ENCODE data around the gene CAPZB.

The CAPZB gene

DNA sequence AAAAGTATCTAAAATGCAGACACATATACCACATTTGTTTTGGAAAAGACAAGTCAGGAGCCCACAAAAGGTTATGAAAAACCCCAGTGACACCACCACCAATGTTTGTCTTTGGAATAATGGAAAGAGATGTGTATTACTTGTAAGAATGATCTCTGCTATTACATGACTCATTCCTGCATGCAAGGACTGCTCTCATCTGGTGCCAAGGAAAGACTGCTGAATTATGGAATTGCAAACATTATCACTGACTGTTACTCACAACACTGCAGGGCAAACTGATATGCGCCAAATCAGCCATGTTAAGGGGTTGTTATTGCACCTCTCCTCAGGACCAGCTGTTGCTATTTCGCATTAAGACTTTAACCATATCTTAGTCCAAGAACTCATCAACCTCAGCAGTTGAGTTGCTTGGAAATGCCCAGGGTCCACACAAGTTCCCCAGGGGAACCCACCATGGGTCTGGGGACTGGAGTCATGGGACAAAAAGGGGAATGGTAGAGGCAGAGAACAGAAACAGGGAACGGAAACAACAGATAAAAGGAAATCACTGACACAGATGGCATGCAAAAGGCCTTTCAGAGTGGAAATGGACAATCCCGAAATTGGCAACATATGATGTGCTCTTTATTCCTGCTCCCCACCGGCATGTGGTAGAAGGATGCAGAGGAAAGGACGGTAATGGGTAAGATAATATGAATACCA is 34.4 kb downstream of the CAPZB start:
- no peak overlapping the region for H3K4me3 ChIP-seq (ENCODE audit: low read depth, low read length)
- peak; percentile 96 for DNase-seq (ENCODE audit: low read depth)
- TF ChIP-seq, protein P1, sequence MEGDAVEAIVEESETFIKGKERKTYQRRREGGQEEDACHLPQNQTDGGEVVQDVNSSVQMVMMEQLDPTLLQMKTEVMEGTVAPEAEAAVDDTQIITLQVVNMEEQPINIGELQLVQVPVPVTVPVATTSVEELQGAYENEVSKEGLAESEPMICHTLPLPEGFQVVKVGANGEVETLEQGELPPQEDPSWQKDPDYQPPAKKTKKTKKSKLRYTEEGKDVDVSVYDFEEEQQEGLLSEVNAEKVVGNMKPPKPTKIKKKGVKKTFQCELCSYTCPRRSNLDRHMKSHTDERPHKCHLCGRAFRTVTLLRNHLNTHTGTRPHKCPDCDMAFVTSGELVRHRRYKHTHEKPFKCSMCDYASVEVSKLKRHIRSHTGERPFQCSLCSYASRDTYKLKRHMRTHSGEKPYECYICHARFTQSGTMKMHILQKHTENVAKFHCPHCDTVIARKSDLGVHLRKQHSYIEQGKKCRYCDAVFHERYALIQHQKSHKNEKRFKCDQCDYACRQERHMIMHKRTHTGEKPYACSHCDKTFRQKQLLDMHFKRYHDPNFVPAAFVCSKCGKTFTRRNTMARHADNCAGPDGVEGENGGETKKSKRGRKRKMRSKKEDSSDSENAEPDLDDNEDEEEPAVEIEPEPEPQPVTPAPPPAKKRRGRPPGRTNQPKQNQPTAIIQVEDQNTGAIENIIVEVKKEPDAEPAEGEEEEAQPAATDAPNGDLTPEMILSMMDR (IDR thresholded peaks at IDR 0.05; ENCODE audit: low read depth, low read length, missing control alignments): no peak
- in situ Hi-C loops (cut with HindIII; ENCODE audit: low sequenced_read_pairs): no loop called here

DNA sequence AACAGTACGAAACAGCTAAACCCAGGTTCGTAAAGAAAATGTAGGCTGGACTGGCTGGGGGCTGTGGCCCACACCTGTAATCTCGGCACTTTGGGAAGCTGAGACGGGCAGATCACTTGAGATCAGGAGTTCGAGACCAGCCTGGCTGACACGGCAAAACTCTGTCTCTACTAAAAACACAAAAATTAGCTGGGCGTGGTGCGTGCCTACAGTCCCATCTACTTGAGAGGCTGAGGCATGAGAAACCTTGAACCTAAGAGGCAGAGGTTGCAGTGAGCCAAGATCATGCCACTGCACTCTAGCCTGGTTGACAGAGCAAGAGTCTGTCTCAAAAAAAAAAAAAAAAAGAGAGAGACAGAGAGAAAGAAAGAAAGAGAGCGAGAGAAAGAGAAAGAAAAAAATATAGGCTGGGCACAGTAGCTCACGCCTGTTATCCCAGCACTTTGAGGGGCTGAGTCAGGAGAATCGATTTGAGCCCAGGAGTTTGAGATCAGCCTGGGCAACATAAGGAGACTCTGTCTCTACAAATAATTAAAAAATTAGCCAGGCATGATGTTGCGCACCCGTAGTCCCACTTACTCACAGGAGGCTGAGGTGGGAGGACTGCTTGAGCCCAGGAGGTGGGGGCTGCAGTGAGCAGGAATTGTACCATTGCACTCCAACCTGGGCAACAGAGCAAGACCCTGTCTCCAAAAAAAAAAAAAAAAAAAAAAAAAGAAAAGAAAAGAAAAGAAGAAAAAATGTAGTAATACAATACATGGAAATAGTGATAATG is 35.7 kb downstream of the CAPZB start:
- no peak overlapping the region for H3K4me3 ChIP-seq (ENCODE audit: low read depth, low read length)
- no peak for DNase-seq (ENCODE audit: low read depth)
- TF ChIP-seq, protein P1 (IDR thresholded peaks at IDR 0.05; ENCODE audit: low read depth, low read length, missing control alignments): no peak
- in situ Hi-C loops (cut with HindIII; ENCODE audit: low sequenced_read_pairs): no loop called here

DNA sequence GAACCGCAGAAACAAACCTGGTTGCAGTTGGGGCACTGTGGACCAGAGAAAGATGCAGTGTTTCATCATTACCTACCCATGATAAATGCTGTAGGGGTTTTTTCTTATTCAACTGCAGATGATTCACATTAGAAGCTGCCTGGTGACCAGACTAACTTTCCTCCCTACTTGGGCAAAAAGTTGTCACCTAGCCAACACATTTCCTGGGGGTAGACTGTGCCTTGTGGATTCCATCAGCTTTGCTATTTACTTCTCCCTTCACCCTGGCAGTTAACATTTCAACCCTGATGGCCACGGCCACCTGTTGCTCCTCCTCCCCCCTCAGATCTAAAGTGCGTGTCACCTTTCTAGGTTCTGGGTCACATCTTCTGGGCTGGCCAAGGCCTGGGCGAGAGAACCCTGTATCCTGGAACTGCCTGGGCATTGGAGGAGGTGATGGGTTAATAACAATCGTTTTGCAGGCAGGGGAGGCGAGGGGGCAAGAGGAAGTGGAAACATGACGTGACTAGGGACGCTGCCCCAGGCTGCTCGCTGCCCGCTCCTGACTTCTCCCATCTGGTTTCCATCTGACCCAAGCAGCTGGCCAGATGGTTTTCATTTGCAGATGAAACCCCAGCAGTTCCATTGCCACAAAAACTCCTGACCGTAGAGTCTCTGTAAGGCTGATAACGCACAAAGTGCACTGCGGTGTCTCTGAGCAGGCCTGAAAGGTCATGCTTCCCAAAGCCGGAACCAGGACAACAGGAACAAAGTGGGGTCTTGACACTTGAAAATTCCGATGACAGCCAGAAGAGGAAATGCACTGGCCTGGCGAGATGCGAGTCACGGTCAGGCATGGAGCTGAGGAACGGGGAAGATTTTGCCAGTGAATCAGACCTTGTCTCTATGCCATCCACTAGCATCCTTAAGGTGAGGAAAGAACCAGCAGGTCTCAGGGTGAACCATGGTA is 36.6 kb downstream of the CAPZB start:
- TF ChIP-seq, protein P1 (IDR thresholded peaks at IDR 0.05; ENCODE audit: low read depth, low read length, missing control alignments): no peak
- H3K4me3 ChIP-seq (ENCODE audit: low read depth, low read length): no peak overlapping the region
- DNase-seq (ENCODE audit: low read depth): peak; percentile 68
- in situ Hi-C loops (cut with HindIII; ENCODE audit: low sequenced_read_pairs): no loop called here

DNA sequence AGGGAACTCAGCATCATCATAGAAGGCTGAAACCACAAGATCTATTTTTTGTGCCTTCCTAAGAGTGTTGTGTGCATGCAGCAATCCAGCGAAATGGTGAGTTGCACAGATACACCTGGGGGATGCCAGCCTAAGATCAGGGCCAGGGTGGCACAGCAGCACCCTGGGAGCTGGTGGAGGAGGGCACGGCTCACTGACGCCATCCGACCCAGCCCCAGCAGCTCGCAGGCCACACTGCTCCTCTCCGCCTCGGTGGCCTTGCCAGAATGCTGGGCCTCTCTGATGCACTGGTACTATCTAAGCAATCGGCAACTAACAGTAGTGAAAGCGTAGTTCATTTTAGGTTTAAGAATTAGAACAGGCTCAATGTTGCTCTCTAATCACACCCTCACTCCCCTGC is 37.8 kb downstream of the CAPZB start:
- TF ChIP-seq, protein P1 (IDR thresholded peaks at IDR 0.05; ENCODE audit: low read depth, low read length, missing control alignments): no peak
- no peak overlapping the region for H3K4me3 ChIP-seq (ENCODE audit: low read depth, low read length)
- no peak for DNase-seq (ENCODE audit: low read depth)
- in situ Hi-C loops (cut with HindIII; ENCODE audit: low sequenced_read_pairs): no loop called here

DNA sequence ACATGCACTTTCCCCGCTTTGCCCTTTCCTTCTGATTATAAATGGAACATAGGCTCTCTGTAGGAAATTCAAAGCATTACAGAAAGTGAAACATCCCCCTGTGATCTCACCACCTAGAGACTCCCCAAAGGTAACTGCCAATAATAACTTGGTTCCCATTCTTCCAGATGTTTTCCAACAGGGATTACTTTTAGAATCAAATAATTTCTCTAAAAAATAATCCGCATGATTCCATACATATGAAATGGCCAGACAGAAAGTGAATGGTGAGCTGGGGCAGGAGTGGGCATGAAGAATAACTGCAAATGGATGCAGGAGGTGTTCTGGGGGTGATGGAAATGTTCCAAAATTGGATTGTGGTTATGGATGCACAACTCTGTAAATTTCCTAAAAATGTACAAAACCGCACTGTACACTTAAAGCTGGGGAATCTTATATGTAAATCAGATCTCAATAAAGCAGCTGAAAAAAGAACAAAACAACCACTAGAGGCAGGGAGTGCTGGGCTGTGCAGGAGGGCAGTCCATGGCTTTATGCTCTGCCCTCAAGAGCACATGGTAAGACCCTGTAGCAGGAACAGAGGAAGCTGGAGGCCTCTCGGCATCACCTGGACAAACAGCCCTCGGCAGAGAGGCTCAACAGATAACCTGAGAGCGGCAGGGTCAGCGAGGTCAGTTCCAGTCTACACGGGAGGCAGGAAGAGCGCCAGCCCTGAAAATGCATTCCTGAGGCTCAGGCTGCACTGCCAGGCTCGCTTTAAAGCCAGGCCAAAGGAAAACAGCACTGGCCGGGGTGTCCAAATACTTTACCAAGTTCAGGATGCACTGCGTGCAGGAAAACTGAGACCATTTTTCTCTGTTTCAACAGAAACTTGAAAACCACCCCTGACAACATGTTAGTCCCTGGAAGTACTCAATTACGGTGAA is 39.7 kb downstream of the CAPZB start:
- TF ChIP-seq, protein P1 (IDR thresholded peaks at IDR 0.05; ENCODE audit: low read depth, low read length, missing control alignments): peak; percentile 65
- H3K4me3 ChIP-seq (ENCODE audit: low read depth, low read length): no peak overlapping the region
- no peak for DNase-seq (ENCODE audit: low read depth)
- in situ Hi-C loops (cut with HindIII; ENCODE audit: low sequenced_read_pairs): no loop called here

Measured in astrocyte of the cerebellum (primary cell).